Measurements from ENCODE around the gene BCAS4. TPM values are rescaled to one million over a fixed set of nuclear protein-coding genes. Genes with fewer than 3 reads are reported as not detected.

The BCAS4 gene
- total RNA-seq, 1 experiment from 2014 or later = 25.8 TPM

DNA sequence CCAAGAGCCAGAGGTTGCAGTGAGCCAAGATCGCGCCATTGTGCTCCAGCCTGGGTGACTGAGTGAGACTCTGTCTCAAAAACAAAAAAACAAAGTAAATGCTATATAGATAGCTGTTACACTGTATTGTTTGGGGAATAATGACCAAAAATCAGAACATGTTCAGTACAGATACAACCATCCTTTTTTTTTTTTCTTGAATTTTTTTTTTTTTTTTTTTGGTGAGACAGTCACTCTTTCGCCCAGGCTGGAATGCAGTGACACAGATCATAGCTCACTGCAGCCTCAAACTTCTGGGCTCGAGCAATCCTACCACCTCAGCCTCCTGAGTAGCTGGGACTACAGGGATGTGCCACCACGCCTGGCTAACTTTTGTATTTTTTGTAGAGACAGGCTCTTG is 63.7 kb downstream of the BCAS4 start:
- POLR2A ChIA-PET = no interaction called here
- Mint-ChIP-seq H3K4me1 (peaks cover 20% of the 10 kb centered on the region), H3K27ac (no peak overlapping the region), H3K27me3 (ENCODE audit: low read depth) (no peaks in the 10 kb centered on the region), H3K4me3 (no peak overlapping the region), H3K9me3 (no peaks in the 10 kb centered on the region), H3K36me3 (no peaks in the 10 kb centered on the region)
- no peak for DNase-seq (ENCODE audit: low spot score)
- CTCF ChIA-PET = interaction anchor here (0.6 to 1.3 kb wide), 2 partner anchors 64 to 83 kb away, joined by 5 to 6 read pairs; partner anchors contain the start of gene BCAS4
- no peak for TF ChIP-seq AR (CRISPR knock-in tag; IDR thresholded peaks at IDR 0.05)
- TF ChIP-seq IRF2 (CRISPR knock-in tag; IDR thresholded peaks at IDR 0.05; ENCODE audit: borderline replicate concordance, low read depth) = no peak
- TF ChIP-seq TEAD4 (CRISPR knock-in tag; IDR thresholded peaks at IDR 0.05) = no peak
- TF ChIP-seq, protein P1, sequence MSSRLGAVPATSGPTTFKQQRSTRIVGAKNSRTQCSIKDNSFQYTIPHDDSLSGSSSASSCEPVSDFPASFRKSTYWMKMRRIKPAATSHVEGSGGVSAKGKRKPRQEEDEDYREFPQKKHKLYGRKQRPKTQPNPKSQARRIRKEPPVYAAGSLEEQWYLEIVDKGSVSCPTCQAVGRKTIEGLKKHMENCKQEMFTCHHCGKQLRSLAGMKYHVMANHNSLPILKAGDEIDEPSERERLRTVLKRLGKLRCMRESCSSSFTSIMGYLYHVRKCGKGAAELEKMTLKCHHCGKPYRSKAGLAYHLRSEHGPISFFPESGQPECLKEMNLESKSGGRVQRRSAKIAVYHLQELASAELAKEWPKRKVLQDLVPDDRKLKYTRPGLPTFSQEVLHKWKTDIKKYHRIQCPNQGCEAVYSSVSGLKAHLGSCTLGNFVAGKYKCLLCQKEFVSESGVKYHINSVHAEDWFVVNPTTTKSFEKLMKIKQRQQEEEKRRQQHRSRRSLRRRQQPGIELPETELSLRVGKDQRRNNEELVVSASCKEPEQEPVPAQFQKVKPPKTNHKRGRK (CRISPR knock-in tag; IDR thresholded peaks at IDR 0.05; ENCODE audit: borderline replicate concordance) = no peak
- TF ChIP-seq, protein P2, sequence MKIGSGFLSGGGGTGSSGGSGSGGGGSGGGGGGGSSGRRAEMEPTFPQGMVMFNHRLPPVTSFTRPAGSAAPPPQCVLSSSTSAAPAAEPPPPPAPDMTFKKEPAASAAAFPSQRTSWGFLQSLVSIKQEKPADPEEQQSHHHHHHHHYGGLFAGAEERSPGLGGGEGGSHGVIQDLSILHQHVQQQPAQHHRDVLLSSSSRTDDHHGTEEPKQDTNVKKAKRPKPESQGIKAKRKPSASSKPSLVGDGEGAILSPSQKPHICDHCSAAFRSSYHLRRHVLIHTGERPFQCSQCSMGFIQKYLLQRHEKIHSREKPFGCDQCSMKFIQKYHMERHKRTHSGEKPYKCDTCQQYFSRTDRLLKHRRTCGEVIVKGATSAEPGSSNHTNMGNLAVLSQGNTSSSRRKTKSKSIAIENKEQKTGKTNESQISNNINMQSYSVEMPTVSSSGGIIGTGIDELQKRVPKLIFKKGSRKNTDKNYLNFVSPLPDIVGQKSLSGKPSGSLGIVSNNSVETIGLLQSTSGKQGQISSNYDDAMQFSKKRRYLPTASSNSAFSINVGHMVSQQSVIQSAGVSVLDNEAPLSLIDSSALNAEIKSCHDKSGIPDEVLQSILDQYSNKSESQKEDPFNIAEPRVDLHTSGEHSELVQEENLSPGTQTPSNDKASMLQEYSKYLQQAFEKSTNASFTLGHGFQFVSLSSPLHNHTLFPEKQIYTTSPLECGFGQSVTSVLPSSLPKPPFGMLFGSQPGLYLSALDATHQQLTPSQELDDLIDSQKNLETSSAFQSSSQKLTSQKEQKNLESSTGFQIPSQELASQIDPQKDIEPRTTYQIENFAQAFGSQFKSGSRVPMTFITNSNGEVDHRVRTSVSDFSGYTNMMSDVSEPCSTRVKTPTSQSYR (CRISPR knock-in tag; IDR thresholded peaks at IDR 0.05) = no peak
- TF ChIP-seq RELA (CRISPR knock-in tag; IDR thresholded peaks at IDR 0.05; ENCODE audit: borderline replicate concordance) = no peak
- TF ChIP-seq CREB1 (CRISPR knock-in tag; IDR thresholded peaks at IDR 0.05) = no peak
- TF ChIP-seq, protein P3, sequence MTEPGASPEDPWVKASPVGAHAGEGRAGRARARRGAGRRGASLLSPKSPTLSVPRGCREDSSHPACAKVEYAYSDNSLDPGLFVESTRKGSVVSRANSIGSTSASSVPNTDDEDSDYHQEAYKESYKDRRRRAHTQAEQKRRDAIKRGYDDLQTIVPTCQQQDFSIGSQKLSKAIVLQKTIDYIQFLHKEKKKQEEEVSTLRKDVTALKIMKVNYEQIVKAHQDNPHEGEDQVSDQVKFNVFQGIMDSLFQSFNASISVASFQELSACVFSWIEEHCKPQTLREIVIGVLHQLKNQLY (CRISPR knock-in tag; IDR thresholded peaks at IDR 0.05) = no peak
- TF ChIP-seq, protein P4, sequence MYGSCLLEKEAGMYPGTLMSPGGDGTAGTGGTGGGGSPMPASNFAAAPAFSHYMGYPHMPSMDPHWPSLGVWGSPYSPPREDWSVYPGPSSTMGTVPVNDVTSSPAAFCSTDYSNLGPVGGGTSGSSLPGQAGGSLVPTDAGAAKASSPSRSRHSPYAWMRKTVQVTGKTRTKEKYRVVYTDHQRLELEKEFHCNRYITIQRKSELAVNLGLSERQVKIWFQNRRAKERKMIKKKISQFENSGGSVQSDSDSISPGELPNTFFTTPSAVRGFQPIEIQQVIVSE (CRISPR knock-in tag; IDR thresholded peaks at IDR 0.05; ENCODE audit: borderline replicate concordance) = no peak
- TF ChIP-seq ETV6 (CRISPR knock-in tag; IDR thresholded peaks at IDR 0.05) = no peak
- no peak for TF ChIP-seq CTCF (IDR thresholded peaks at IDR 0.05)
- TF ChIP-seq ZNF317 (CRISPR knock-in tag; IDR thresholded peaks at IDR 0.05; ENCODE audit: borderline replicate concordance, low read depth) = no peak
- no peak for ATAC-seq

- ChIA-PET POLR2A (no interaction called here), CTCF (interaction anchor here (0.6 to 1.3 kb wide), 2 partner anchors 65 to 83 kb away, joined by 5 to 6 read pairs; partner anchors contain the start of gene BCAS4)
- Mint-ChIP-seq H3K4me3 (no peak overlapping the region), H3K4me1 (peaks cover 25% of the 10 kb centered on the region), H3K27me3 (ENCODE audit: low read depth) (no peaks in the 10 kb centered on the region), H3K36me3 (no peaks in the 10 kb centered on the region), H3K9me3 (no peaks in the 10 kb centered on the region), H3K27ac (peak overlapping the region; percentile 56; the same call in 1 of the 2 replicates)
- no peak for DNase-seq (ENCODE audit: low spot score)
- ATAC-seq = no peak
- TF ChIP-seq TCF7 (CRISPR knock-in tag; IDR thresholded peaks at IDR 0.05; ENCODE audit: low read depth) (no peak), PRRX2 (CRISPR knock-in tag; IDR thresholded peaks at IDR 0.05) (no peak), OVOL2 (CRISPR knock-in tag; IDR thresholded peaks at IDR 0.05; ENCODE audit: borderline replicate concordance) (no peak)
- TF ChIP-seq, protein P5, sequence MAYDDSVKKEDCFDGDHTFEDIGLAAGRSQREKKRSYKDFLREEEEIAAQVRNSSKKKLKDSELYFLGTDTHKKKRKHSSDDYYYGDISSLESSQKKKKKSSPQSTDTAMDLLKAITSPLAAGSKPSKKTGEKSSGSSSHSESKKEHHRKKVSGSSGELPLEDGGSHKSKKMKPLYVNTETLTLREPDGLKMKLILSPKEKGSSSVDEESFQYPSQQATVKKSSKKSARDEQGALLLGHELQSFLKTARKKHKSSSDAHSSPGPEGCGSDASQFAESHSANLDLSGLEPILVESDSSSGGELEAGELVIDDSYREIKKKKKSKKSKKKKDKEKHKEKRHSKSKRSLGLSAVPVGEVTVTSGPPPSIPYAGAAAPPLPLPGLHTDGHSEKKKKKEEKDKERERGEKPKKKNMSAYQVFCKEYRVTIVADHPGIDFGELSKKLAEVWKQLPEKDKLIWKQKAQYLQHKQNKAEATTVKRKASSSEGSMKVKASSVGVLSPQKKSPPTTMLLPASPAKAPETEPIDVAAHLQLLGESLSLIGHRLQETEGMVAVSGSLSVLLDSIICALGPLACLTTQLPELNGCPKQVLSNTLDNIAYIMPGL (CRISPR knock-in tag; IDR thresholded peaks at IDR 0.05) = no peak
- TF ChIP-seq, protein P6, sequence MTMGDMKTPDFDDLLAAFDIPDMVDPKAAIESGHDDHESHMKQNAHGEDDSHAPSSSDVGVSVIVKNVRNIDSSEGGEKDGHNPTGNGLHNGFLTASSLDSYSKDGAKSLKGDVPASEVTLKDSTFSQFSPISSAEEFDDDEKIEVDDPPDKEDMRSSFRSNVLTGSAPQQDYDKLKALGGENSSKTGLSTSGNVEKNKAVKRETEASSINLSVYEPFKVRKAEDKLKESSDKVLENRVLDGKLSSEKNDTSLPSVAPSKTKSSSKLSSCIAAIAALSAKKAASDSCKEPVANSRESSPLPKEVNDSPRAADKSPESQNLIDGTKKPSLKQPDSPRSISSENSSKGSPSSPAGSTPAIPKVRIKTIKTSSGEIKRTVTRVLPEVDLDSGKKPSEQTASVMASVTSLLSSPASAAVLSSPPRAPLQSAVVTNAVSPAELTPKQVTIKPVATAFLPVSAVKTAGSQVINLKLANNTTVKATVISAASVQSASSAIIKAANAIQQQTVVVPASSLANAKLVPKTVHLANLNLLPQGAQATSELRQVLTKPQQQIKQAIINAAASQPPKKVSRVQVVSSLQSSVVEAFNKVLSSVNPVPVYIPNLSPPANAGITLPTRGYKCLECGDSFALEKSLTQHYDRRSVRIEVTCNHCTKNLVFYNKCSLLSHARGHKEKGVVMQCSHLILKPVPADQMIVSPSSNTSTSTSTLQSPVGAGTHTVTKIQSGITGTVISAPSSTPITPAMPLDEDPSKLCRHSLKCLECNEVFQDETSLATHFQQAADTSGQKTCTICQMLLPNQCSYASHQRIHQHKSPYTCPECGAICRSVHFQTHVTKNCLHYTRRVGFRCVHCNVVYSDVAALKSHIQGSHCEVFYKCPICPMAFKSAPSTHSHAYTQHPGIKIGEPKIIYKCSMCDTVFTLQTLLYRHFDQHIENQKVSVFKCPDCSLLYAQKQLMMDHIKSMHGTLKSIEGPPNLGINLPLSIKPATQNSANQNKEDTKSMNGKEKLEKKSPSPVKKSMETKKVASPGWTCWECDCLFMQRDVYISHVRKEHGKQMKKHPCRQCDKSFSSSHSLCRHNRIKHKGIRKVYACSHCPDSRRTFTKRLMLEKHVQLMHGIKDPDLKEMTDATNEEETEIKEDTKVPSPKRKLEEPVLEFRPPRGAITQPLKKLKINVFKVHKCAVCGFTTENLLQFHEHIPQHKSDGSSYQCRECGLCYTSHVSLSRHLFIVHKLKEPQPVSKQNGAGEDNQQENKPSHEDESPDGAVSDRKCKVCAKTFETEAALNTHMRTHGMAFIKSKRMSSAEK (CRISPR knock-in tag; IDR thresholded peaks at IDR 0.05; ENCODE audit: borderline replicate concordance) = no peak
These were observed 64.3 kb downstream of the BCAS4 start for GRCh38 chr20:50859161-50859560.
